Cerebellar nuclear complex (tissue), 1 donor: ENCODE results near the gene CYP26C1.

ENCODE experiments used
- DNase-seq, 2 experiments: peaks; one replicate each; lab custom pipeline; 2025; lab: John Stamatoyannopoulos, UW

CYP26C1 gene

DNA sequence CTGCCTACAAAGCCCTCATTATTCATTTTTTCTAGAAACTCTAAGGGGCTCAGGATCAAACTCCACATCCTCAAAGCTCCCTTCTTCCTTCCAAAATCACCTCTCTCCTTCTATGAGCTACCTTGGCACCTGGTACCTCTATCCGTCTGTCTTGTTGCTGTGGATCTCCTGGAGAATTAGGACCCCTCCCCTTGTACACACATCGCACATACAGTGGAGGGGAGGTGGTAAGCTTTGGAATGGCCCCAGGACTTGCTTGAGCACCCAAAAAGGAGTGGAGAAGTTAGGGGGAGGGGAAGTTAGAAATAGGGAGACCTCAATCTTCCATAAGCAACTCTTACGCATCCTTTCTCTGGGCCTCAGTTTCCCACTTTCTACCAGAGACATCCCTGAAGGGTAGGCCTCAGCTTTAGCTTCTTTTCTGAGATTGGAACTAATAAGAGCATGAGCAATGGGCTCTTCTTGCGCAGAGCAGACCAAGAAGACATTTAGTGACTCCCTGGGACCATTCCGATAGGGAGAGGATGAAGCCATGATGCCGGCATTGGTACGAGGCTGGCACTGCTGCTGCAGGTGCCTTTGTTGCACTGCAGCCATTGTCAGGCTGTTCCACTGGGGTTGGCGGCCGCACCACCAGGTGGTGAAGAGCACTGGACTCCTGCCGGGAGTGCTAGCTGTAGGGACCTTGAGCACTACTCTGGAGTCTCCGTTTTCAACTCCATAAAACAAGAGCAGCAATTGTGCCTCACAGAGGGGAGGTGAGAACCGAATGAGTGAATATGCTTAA lies 4.5 kb downstream of the CYP26C1 start:
- DNase-seq, result no peak

DNA sequence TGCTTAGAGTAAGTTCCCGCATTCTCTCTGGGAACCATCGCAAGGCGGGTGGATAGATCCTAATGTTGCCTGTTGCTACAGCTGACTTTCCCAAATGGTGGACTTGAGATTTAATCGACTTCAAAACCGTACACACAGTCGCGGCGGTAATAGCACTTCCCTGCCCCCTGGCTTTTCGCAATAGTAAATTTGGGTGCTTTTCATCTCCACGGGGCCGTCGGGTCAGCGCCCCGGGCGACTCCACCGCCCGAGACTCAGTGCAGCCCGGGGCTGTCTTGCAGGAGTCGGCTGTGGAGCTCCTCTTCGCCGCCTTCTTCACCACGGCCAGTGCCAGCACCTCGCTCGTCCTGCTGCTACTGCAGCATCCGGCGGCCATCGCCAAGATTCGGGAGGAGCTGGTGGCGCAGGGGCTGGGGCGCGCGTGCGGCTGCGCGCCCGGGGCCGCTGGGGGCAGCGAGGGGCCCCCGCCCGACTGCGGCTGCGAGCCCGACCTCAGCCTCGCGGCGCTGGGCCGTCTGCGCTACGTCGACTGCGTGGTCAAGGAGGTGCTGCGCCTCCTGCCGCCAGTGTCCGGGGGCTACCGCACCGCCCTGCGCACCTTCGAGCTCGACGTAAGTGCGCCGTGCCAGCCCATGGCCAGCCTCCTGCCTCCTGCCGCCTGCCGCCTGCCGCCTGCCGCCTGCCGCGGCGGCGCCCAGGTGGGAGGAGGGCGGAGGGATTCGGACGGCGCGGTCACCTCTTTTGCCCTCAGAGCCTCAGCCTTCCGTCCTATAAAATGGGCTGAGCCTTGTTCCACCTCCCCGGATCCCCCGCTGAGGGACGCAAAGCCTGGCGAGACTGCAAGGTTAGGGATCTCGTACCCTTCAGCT lies 5.3 kb downstream of the CYP26C1 start:
- DNase-seq, result no peak

DNA sequence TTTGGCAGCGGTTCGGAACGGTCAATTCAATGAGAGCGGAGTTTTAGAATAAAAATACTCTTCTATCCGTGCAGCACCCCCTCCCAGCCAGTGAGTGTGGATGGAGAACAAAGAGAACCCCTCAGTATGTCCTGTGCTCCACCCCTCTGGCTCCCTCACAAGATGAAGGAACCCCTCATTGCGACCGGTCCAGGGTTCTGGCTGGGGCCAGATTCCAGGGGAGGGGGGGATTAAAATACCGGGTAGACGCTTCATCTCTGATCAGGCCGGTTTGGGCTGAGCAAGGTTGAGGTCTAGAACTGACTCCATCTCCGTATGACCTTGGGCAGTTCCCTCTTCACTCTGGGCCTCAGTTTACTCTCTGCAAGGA lies 5.9 kb downstream of the CYP26C1 start:
- no peak for DNase-seq

DNA sequence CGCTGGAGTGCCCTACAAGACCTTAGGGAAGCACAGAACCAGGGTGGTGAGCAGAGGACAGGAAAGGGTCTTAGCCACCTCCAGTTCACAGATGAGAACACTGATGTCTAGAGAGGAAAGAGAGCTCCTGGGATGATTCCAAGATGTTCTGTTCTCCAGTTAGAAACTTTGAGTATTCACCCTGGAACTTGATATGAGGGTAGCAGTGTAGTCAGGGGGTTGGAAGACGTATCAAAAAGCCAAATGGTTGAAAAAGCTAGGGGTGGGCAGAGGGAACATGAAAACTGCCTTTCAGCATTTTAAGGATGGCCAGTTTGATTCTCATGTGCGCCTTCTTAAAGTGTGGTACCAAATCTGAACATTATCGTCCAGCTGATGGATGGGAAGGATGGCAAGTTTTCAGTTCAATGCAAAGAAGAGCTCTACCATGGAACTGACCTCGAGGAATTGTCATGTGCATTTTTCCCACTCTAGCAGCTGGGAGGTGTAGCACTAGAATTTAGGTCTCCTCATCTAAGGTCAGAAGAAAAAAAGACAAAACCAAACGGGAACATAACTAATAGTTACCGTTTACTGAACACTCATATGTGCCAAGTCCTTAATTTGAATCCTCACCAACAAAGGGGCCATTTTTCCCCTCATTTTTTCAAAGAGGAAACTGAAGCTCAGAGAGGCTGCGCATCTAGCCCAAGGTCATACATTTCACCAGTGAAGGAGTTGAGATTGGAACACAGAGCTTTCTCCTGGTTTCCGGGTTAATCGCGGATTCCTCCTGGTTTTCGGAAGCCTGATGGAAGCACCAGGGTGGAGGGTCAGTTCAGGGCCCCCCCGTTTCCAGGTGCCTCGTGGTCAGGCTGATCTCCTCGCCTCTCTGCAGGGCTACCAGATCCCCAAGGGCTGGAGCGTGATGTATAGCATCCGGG lies 7.1 kb downstream of the CYP26C1 start:
- no peak for DNase-seq

DNA sequence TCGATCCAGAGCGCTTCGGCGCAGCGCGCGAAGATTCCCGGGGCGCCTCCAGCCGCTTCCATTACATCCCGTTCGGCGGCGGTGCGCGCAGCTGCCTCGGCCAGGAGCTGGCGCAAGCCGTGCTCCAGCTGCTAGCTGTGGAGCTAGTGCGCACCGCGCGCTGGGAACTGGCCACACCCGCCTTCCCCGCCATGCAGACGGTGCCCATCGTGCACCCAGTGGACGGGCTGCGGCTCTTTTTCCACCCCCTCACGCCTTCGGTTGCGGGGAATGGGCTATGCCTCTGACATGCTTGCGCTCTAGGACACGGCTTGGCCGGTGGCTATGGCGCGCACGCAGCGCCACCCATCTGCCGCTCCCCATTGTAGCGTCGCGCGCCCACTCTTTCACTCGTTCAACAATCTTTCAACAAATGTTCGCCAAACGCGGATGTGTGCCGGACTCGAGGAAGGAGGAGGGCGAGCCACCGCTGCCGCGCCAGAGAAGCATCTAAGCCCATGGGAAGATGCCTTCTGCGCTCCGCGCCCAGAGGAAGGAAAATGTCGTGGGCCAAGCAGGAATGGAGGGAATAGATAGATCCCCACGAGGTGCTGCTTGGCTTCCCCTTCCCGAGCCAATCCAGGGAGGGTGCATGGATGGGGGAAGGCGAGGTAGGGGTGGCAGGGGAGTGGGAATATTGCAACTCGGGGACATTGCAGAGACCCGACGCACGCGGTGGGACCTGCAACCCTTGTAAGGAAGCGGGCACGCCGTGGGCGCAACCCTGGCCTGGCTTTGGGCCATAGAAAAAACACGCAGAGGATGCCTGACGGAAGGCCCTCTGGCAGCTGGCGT lies 8.0 kb downstream of the CYP26C1 start:
- no peak for DNase-seq

DNA sequence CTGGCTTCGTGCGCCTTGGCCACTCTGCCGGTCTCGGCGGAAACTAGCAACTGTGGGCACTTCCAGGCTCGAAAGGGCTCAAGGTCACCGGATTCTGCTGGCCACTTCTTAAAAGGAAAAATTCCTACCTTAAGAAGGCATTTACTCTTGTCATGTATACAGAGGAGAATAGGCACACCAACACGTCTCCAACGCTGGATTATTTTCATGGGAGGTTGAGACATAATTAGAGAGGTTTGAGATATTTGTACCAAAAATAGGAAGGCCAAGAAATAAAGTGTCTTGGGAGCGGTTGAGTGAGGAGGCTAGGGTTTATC lies 8.6 kb downstream of the CYP26C1 start:
- no peak for DNase-seq

DNA sequence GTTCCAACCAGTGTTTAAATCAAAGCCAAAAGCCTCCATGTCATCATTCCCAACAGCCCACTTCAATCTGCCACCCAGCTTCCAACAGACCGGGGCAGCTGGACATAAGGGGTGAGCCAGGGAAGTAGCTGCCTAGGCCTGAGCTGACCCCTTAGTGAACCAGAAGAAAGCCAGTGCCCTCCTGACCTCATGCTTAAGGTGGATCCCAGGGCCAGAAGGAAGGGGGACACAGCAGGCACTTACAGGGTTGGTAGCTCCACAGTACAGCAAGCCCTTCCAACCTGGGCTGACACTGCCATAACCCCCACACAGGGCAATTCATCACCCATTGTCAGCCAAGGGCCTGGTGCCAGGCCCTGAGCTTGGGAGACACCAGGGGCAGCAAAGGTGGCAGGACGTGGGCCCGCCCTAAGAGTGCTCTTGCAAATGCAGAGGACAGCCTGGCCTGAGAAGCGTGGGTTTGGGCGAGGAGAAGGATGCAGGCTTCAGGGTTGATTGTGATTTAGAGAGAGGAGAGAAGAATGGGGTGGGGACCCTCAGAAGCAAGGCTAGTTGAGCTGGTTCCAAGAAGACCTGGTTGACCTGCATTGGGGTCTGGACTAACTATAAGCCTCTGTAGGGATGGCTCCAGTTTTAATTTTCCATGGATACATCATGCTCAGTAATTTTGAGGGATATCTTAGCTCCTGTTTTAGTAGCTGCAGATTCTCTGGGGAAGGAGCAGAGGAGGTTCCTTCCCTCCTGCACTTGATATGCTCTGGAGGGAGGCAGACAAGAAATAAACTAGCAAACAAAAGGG lies 10.0 kb downstream of the CYP26C1 start:
- no peak for DNase-seq

DNA sequence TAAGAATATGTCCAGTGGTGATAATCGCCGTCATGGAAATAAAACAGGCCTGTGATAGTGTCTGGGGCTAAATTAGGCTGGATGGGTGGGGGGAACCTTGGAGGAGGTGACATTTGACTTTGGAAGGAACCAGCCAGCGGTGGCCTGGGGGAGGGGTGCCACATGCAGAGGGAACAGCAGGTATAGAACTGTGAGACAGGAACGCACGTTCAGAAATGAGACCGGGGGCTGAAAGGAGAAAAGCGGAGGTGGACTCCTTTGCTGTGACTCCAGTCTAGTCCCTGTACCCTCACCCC lies 10.5 kb downstream of the CYP26C1 start:
- no peak for DNase-seq

DNA sequence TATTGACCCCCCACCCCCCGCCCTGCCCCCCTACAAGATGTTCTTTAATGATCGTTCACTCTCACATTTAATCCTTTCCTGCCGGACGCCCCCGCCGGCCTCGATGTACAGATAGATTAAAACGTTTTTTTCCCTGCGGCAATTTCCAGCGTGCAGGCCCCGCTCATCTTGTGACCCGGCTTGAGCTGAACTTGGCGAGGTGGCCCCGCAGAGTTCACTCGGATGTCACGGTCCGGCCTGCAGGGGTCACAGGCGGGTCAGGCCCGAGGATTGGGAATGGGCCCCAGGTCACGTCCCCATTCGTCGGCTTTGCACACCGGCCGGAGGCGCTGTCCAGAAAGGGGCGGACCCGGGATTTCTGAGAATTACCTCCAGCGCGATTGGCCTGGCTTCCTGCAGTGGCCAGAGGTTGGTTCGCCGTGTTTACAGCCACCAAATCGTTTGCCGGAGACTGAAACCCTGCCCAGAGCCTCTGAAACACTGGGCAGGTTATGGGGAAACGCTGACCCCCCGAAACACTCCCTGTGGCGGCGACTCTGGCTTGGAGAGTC lies 11.2 kb downstream of the CYP26C1 start:
- no peak for DNase-seq

DNA sequence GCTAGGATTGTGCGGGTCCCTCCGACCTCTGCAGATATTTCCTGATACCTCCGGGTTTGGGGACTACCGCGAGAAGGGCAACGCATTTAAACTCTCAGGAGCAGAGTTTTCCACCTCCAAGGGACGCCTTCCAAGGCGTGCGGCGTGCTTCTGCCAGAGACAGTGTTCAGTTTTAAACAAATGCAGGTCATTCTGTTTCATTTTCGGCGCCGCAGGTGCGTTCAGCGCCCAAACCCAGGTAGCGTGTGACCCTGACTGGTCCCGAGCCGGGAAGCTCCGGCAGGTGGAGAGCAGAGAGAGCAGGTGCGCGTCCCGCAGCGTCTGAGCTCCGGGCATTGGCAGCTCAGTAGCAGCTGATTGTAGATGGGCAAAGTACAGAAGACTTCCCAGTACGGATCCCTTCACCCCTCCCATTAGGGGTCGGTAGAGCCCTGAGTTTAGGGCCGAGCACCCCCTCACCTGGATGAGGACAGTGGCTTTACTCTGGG lies 11.7 kb downstream of the CYP26C1 start:
- DNase-seq, result no peak

DNA sequence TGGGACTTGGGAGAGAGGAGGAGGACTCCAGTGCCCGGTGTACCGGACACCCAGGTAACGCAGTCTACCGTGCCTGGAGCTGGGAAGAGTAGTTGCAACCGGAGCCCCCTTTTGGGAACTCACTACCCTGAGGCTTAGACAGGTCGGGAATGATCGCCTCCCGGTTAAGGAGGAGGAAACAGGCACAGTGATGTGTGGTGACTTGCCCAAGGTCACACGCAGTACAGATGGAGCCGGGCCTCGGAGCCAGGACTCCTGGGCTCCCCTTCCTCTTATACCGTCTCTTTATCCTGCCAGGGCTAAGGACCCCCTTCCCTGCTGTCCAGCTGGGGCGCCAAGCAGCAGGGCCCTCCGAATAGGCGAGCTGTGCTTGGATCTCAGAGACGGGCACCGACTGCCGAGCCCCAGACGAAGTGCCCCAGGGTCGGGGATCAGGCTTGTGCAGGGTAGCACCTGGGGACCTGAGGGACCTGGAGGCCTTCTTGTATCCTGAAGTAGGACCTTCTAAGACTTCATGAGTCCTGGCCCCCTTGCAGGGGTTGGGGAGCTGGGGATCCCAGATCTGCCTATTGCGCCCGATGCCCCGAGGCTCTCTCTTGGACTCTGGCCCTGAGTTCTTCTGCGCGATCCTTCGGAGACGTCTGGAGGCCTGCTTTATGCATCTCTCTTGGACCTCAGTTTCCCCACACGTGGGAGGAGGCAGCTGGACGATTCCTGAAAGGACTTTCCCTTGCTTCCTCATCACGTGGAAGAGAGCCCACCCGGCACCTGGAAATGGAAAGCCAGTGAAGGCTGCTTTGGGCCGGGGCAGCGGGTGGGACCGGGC lies 12.3 kb downstream of the CYP26C1 start:
- no peak for DNase-seq

DNA sequence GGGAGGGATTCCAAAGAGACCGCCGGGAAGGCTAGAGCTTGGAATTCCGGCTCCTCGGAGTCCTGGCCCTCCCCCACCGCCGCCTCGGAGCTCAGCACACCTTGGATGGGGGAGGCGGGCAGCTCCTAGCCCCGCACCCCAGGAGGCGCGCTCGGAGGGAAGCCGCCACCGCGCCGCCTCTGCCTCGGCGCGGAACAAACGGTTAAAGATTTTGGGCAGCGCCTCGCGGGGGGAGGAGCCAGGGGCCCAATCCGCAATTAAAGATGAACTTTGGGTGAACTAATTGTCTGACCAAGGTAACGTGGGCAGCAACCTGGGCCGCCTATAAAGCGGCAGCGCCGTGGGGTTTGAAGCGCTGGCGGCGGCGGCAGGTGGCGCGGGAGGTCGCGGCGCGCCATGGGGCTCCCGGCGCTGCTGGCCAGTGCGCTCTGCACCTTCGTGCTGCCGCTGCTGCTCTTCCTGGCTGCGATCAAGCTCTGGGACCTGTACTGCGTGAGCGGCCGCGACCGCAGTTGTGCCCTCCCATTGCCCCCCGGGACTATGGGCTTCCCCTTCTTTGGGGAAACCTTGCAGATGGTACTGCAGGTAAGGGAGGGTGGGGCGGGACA lies 13.0 kb downstream of the CYP26C1 start, which contains the start of gene CYP26A1:
Gene CYP26A1, plus strand, starts transcription at position 355 of the 608 bp plus-strand sequence. Its CDS starts 42 bp downstream, at position 397.
- DNase-seq, result no peak

DNA sequence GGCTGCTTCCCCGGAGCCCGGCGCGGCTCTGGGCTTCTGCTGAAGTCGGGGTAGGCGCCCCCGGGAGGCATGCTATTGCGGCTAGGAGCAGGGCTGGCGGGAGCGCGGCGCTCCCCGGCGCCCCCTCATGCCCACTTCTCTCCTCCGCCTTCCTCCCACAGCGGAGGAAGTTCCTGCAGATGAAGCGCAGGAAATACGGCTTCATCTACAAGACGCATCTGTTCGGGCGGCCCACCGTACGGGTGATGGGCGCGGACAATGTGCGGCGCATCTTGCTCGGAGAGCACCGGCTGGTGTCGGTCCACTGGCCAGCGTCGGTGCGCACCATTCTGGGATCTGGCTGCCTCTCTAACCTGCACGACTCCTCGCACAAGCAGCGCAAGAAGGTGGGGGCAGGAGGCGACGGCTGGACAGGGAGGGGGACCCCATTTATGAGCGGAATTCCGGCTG lies 13.6 kb downstream of the CYP26C1 start:
- DNase-seq, result no peak

DNA sequence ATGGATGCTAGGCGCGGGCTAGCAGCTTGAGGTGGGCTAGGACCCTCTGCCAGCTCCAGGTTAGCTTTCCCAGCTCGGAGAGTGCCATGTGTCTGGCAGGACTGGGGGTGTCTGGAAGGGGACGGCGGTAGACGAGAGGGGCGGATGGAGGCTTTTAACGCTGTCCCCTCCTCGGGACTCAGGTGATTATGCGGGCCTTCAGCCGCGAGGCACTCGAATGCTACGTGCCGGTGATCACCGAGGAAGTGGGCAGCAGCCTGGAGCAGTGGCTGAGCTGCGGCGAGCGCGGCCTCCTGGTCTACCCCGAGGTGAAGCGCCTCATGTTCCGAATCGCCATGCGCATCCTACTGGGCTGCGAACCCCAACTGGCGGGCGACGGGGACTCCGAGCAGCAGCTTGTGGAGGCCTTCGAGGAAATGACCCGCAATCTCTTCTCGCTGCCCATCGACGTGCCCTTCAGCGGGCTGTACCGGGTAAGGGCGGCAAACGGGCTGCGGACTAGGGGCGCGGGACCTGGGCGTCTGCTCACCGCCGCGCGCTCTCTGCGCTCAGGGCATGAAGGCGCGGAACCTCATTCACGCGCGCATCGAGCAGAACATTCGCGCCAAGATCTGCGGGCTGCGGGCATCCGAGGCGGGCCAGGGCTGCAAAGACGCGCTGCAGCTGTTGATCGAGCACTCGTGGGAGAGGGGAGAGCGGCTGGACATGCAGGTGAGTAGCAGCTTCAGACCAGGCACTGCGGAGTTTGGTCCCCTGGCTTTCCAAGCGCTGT lies 14.2 kb downstream of the CYP26C1 start:
- DNase-seq, result no peak

DNA sequence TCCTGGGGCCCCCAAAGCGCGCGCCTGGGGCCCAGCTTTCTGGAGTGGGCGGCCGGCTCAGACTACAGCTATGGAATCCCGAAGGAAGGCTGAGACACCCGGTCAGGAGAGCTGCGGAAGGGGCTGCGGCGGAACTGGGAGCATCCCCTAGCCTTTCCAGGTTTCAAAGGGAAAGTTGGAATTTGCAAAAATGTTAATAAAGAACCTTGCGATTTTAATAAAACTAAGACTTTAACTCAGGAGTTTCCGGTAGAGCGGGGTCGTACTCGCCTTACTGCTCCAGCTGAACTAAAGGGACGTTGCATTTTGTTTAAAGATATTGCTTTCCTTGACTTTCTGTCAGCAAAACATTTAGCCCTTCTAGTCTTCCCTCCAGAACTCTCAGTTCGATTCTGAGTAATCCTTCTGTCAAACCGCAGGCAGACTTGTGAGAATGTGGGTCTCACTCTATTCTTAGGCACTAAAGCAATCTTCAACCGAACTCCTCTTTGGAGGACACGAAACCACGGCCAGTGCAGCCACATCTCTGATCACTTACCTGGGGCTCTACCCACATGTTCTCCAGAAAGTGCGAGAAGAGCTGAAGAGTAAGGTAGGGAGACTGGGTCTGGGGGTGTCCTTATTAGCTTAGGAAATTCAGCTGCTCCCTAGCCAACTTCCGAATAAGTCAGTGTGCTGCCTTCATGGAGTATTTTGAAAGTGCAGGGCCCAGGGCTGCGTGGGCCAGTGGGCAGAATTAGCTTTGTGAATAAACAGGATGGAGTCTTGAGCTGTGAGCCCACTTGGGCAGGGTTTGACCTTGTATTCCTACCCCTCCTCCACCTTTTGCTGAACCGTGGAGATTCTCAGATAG lies 15.0 kb downstream of the CYP26C1 start:
- DNase-seq, result no peak

DNA sequence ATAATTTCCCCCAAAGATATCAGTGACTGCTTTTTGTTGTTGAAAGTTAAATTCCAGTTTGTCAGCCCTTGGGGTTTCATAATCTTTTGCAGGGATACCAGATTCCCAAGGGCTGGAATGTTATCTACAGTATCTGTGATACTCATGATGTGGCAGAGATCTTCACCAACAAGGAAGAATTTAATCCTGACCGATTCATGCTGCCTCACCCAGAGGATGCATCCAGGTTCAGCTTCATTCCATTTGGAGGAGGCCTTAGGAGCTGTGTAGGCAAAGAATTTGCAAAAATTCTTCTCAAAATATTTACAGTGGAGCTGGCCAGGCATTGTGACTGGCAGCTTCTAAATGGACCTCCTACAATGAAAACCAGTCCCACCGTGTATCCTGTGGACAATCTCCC lies 16.3 kb downstream of the CYP26C1 start:
- no peak for DNase-seq

DNA sequence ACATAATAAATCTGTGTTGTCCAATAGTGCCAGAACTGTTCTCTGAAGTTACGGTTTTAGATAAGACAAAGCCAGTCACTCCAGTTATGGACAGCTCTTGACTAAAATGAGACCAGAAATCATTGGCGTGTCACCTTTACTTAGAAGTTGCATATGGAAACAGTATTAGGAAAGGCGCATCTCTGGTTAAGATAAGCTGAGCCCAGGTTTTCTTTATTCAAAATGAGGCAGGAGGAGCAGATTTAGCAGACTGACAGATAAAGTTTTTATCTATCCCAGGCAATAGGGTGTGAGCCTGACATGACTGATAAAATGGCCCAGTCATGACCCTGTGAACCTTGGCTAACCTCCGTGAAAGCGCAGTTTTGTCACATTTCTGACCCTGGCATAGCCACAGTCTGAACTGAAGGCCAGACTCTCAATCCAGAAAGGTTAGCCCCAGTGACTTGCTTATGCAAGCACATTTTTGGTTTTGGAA lies 17.3 kb downstream of the CYP26C1 start:
- DNase-seq, result no peak
